Endothelial cell of hepatic sinusoid (primary cell): Measurements from ENCODE around the gene OR5AC2.

Experiments
- in situ Hi-C: cut with HindIII; loops from 2 replicates; pipeline ENCODE4 v1.10.0; 2017; ENCODE audit warnings: low sequenced_read_pairs

OR5AC2 gene, protein sequence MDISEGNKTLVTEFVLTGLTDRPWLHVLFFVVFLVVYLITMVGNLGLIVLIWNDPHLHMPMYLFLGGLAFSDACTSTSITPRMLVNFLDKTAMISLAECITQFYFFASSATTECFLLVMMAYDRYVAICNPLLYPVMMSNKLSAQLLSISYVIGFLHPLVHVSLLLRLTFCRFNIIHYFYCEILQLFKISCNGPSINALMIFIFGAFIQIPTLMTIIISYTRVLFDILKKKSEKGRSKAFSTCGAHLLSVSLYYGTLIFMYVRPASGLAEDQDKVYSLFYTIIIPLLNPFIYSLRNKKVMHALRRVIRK

DNA sequence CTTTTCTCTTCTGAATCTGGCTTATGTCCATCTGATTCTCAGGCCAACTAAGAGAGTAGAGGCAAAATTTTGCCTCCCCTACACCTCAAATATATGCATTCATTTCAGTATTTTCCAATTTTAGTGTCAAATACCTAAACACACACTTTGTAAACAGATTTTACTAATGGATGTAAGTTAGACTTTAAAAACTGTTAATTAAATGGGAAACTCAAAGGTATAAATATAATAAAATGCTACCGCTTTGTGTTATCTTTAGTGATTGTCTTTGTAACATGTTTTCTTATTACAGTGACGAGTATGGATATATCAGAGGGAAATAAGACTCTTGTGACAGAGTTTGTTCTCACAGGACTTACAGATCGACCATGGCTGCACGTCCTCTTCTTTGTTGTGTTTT lies at the start of gene OR5AC2:
OR5AC2 (plus strand) TSS at position 301 of the 400 bp plus-strand sequence; CDS start at position 301, 0 bp downstream.
- in situ Hi-C loops: no loop called here

DNA sequence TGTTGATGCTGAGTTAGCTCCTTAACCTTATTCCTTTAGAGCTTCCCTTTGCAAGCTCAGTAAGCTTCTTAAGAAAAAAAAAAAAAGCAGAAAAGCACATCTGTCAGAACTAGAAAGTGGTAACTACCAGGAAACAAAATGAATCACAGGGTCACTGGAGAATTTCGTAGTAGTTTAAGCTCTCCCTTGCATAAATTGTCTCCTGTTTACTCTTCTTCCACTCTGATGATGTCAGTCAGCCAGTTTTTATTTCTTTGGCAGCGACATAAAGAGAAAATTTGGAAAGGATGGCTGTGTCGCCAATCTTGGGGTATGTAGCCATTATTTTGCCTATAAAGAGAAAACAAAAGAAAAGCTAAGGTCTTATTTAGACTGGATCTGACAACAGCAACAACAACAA lies 48.7 kb upstream of the OR5AC2 start:
- in situ Hi-C loops: loop anchor here (25.0 kb wide), 1 partner anchor 524 kb away; no protein-coding TSS in a partner anchor

GRCh38 chr3:98038876-98039275 lies 48.1 kb upstream of the OR5AC2 start:
- in situ Hi-C loops: loop anchor here (25.0 kb wide), 1 partner anchor 523 kb away; no protein-coding TSS in a partner anchor

- in situ Hi-C loops: loop anchor here (25.0 kb wide), 1 partner anchor 523 kb away; no protein-coding TSS in a partner anchor
Measured at GRCh38 chr3:98039322-98040024, 47.5 kb upstream of the OR5AC2 start.

DNA sequence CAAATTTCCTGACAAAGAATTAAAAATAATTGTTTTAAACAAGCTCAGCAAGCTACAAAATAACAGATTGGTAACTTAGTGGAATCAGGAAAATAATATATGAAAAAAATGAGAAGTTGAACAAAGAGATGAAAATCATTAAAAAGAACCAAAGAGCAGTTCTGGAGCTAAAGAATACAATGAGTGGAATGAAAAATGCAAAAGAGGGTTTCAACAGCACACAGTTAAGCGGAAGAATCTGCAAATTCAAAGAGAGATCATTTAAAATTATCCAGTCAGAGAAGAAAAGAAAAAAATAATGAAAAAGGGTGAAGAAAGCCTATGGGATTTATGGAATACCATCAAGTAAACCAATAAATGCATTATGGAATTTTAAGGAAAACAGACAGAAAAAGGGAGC lies 45.6 kb upstream of the OR5AC2 start:
- in situ Hi-C loops: loop anchor here (25.0 kb wide), 1 partner anchor 521 kb away; no protein-coding TSS in a partner anchor

DNA sequence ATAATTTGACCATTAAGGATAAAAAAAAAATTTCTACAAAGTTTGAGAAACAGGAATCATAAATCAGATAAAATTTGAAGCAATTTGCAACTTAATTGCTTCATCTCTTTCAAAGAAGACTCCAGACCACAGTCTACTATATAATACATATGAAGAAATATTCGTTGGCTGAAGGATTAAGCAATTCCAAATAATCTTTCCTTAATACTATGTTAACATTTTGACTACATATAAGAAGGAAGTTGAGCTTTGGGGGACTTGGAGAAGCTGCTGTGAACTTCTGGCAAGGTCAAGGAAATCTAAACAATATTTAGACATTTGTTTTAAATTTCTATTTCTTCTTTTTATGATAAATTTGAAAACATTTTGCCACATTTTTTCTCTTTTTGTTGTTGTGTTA lies 38.4 kb upstream of the OR5AC2 start:
- in situ Hi-C loops: loop anchor here (25.0 kb wide), 1 partner anchor 514 kb away; no protein-coding TSS in a partner anchor

GRCh38 chr3:98049271-98049670 lies 37.7 kb upstream of the OR5AC2 start:
- in situ Hi-C loops: loop anchor here (25.0 kb wide), 1 partner anchor 513 kb away; no protein-coding TSS in a partner anchor

DNA sequence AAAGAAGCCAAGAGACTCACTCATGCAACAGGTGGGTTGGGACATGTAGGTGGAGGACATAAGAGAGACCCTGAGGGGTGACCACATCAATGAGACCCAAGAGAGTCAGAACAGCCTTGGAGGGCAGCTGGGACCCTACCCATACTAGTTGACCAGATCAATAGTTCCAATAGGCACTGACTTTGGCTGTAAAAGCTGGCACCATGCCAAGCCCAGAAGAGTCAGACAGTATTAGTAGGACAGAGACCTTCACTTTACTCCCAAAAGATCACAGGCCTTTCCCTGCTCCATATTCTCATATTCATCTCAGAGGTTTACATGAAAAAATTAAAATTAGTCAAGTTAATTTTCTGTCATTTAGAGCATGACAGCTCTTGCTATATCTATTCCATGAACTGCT lies 30.9 kb upstream of the OR5AC2 start:
- in situ Hi-C loops: no loop called here

GRCh38 chr3:98057631-98058030 lies 29.3 kb upstream of the OR5AC2 start:
- in situ Hi-C loops: no loop called here

DNA sequence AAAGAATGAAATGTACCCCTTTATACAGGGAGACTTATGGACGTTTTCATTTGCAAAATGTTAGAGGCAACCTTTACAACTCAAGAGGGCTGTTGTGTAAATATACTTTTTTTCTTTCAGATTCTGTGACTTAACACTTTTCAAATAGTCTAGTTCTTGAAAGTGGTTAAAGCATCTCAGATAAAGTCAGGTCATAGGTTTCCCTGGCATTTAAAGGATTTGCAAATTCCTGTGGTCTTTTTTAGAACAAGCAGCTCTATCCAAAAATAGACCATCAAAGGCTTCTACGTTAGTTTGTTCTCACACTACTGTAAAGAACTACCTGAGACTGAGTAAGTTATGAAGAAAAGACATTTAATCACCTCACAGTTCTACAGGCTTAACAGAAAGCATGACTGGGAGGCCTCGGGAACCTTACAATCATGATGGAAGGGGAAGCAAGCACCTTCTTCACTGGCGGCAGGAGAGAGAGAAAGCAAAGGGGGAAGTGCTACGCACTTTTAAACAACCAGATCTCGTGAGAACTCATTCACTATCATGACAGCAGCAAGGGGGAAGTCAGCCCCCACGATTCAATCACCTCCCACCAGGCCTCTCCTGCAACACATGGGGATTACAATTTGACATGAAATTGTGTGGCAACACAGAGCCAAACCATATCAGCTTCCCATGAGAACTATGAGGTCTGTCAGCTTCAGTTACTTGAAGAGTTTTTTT lies 28.6 kb upstream of the OR5AC2 start:
- in situ Hi-C loops: no loop called here

GRCh38 chr3:98068824-98069223 lies 18.1 kb upstream of the OR5AC2 start:
- in situ Hi-C loops: no loop called here

- in situ Hi-C loops: no loop called here
Measured at GRCh38 chr3:98070840-98071239, 16.1 kb upstream of the OR5AC2 start.

- in situ Hi-C loops: no loop called here
Measured at GRCh38 chr3:98073486-98073885, 13.5 kb upstream of the OR5AC2 start.

- in situ Hi-C loops: no loop called here
Measured at GRCh38 chr3:98095882-98096281, 8.9 kb downstream of the OR5AC2 start.

- in situ Hi-C loops: no loop called here
Measured at GRCh38 chr3:98099848-98100247, 12.9 kb downstream of the OR5AC2 start.

GRCh38 chr3:98108162-98108561 lies 21.2 kb downstream of the OR5AC2 start:
- in situ Hi-C loops: no loop called here

DNA sequence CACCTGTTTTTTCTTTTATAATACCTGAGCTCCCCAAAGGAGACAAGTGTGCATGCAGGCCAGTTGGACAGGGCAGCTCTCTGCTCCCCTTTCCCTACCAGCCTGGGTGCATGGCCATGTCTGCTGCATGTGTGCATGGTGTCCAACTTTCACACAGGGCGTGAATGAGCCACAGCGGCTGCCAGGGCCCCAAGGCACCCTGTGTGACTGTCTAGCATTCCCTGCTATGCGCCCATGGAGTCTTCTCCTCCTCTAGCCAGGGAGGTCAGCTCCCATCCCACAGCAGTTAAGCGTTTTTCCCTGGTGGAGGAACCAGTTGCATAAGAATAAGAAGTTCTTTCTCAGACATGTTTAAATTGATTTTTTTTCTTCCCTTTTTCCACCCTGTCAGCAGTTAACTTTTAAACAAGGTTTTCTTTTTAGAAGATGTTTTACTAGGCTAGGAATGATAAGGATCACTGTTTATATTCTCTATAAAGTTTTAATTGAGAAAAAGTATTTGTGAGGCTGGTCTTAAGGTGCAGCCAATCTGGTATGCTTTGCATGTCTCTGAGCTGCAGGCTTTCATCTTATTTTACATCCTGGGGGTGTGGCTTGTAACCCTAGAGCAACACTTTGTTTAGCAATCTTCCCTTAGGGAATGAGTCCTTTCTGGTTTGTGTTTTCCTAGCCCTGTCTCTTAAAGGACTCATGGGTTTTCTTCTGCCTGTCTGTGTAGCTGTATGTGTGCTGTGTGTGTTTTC lies 23.0 kb downstream of the OR5AC2 start:
- in situ Hi-C loops: no loop called here

DNA sequence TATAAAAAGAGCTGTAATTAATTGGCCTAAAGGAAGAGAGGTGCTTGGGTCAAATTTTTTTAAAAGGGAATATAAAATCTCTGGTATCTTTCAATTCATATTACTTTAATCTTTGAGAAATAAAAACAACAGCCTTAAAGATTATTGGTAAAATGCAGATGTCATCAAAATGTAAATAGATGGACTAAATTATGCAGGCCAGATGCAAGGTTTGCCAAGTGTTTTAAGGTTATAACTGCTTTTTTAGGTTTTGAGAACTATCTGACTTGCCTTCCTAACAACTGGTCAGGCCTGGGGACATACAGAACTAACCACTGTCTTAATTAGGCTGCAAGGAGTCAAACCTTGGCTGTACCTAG lies 23.6 kb downstream of the OR5AC2 start:
- in situ Hi-C loops: no loop called here

GRCh38 chr3:98114264-98114663 lies 27.3 kb downstream of the OR5AC2 start:
- in situ Hi-C loops: no loop called here

DNA sequence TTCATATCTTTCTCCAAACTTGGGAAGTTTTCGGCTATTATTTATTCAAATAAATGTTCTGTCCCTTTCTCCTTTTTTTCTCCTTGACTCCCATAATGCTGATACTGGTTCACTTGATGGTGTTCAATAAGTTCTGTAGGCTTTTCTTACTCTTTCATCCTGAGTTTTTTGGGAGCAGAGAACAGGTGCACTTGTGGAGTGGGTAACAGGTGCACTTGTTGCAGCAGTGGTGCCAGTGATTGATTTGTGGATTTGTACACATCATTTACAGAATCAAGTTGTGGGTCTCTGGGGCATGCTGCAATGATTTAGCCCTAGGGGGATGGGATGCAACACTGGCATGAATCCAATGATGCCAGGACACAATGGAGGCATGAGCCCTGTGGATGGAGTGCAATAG lies 28.7 kb downstream of the OR5AC2 start:
- in situ Hi-C loops: no loop called here

- in situ Hi-C loops: no loop called here
Measured at GRCh38 chr3:98130421-98130820, 43.4 kb downstream of the OR5AC2 start, which contains the start of gene OR5H1. Gene OR5H1, plus strand, starts transcription at chr3:98130721. Its CDS starts 1,977 bp downstream, at chr3:98132698.
